Activated T-cell treated with anti-CD3 and anti-CD28 coated beads, Interleukin-2, amount 50 U/mL, for 72 hours (primary cell): ENCODE results near the gene KLHL29. TPM values are rescaled to one million over a fixed set of nuclear protein-coding genes. Genes with fewer than 3 reads are reported as not detected.
"Not testable (repeated sequence)": the region's sequence is repeated elsewhere in the genome, so short reads cannot be mapped to it uniquely, and the experiment has no call there.

Experiments
- ATAC-seq, 2 donors: fragments of 150-1000 bp; cut with Tn5 transposase; replicated peaks in 1 of 2; 2 replicates each; pipeline ENCODE4 v1.10.0; 2021; ENCODE audit warnings: moderate library complexity in 2 of 2, mild to moderate bottlenecking in 1 of 2
- DNase-seq, 2 donors: peaks; one replicate each; pipeline ENCODE4 v3.0.0; 2021 to 2022; ENCODE audit warnings: mixed read lengths in 1 of 2
- H3K27ac Mint-ChIP-seq: one replicate; pipeline ENCODE4 v1.8.0; 2022; ENCODE audit warnings: mild to moderate bottlenecking, moderate library complexity, mixed read lengths
- H3K27me3 Mint-ChIP-seq: one replicate; pipeline ENCODE4 v1.8.0; 2022; ENCODE audit warnings: low read depth, mixed read lengths
- H3K36me3 Mint-ChIP-seq, 2 donors: one replicate each; pipeline ENCODE4 v1.8.0; 2022; ENCODE audit warnings: mixed read lengths in 2 of 2, mild to moderate bottlenecking in 1 of 2; ENCODE audit not compliant: insufficient read depth in 2 of 2
- H3K4me1 Mint-ChIP-seq: one replicate; pipeline ENCODE4 v1.8.0; 2022; ENCODE audit warnings: low read depth, mixed read lengths
- H3K4me3 Mint-ChIP-seq, 2 donors: one replicate each; pipeline ENCODE4 v1.8.0; 2022; ENCODE audit warnings: mild to moderate bottlenecking in 2 of 2, mixed read lengths in 2 of 2, moderate library complexity in 2 of 2
- H3K9me3 Mint-ChIP-seq, 2 donors: one replicate each; pipeline ENCODE4 v1.8.0; 2022; ENCODE audit warnings: mixed read lengths in 2 of 2
- total RNA-seq, 2 donors: library from RNA; stranded (reverse); gene quantifications; one replicate each; pipeline ENCODE4 v1.2.3, GENCODE V29; 2022

Gene KLHL29
- total RNA-seq, 2 donors from 2014 or later, result 2.5 to 4.0 TPM

DNA sequence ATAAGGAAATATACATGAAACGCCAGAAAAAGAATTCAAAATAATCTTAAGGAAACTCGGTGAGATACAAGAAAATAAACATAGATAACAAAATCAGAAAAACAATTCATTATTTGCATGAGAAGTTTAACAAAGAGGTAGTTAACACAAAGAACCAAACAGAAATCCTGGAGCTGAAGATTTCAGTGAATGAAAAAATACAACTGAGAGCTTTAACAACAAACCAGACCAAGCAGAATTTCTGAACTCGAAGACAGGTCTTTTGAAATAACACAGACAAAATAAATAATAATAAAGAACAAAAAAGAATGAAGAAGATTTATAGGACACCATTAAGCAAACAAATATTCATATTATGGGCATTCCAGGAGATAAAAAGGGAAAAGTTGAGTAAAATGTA lies 337.3 kb downstream of the KLHL29 start:
- no peak for ATAC-seq
- Mint-ChIP-seq H3K9me3 (peaks cover 8 to 16% of the 10 kb centered on the region in 2 donors), H3K27me3 (no peaks in the 10 kb centered on the region), H3K36me3 (peaks cover 20 to 31% of the 10 kb centered on the region in 2 donors), H3K27ac (peak overlapping the region; percentile 38), H3K4me3 (no peak overlapping the region), H3K4me1 (no peaks in the 10 kb centered on the region)
- no peak for DNase-seq

DNA sequence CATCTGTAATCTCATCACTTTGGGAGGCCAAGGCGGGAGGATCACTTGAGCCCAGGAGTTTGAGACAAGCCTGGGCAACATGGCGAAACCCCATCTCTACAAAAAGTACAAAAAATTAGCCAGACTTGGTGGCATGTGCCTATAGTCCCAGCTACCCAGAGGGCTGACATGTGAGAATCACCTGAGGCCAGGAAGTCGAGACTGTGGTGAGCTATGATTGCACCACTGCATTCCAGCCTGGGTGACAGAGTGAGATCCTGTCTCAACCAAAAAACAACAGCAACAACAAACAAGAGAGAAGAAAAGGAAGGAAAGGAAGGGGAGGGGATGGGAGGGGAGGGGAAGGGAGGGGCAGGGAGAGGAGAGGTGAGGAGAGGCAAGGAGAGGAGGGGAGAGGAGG lies 338.1 kb downstream of the KLHL29 start:
- not testable (repeated sequence) for ATAC-seq, H3K4me1 Mint-ChIP-seq, H3K27me3 Mint-ChIP-seq, H3K27ac Mint-ChIP-seq, H3K4me3 Mint-ChIP-seq, DNase-seq
- Mint-ChIP-seq H3K9me3 (peaks cover 8 to 16% of the 10 kb centered on the region in 2 donors), H3K36me3 (peaks cover 20 to 31% of the 10 kb centered on the region in 2 donors)

- no peak overlapping the region for H3K27ac Mint-ChIP-seq
- H3K4me1 Mint-ChIP-seq, result no peaks in the 10 kb centered on the region
- DNase-seq (no peak), ATAC-seq (no peak)
- peaks cover 2 to 5% of the 10 kb centered on the region in 2 donors for H3K9me3 Mint-ChIP-seq
- H3K27me3 Mint-ChIP-seq, result no peaks in the 10 kb centered on the region
- peaks cover 7 to 15% of the 10 kb centered on the region in 2 donors for H3K36me3 Mint-ChIP-seq
- H3K4me3 Mint-ChIP-seq, result no peak overlapping the region
Observed at GRCh38 chr2:23734416-23734815, 349.4 kb downstream of the KLHL29 start.

GRCh38 chr2:23736783-23737182 lies 351.8 kb downstream of the KLHL29 start:
- H3K36me3 Mint-ChIP-seq, result peaks cover 6 to 15% of the 10 kb centered on the region in 2 donors
- not testable (repeated sequence) for H3K4me3 Mint-ChIP-seq, ATAC-seq, H3K27me3 Mint-ChIP-seq, H3K9me3 Mint-ChIP-seq, H3K27ac Mint-ChIP-seq, H3K4me1 Mint-ChIP-seq, DNase-seq

GRCh38 chr2:23745068-23745725 lies 360.2 kb downstream of the KLHL29 start:
- DNase-seq (no peak), ATAC-seq (no peak)
- no peak overlapping the region for H3K27ac Mint-ChIP-seq
- H3K36me3 Mint-ChIP-seq, result peaks cover 3 to 6% of the 10 kb centered on the region in 2 donors
- H3K9me3 Mint-ChIP-seq, result peaks cover 1% of the 10 kb centered on the region in 2 donors
- H3K27me3 Mint-ChIP-seq, result no peaks in the 10 kb centered on the region
- H3K4me3 Mint-ChIP-seq, result no peak overlapping the region
- no peaks in the 10 kb centered on the region for H3K4me1 Mint-ChIP-seq

DNA sequence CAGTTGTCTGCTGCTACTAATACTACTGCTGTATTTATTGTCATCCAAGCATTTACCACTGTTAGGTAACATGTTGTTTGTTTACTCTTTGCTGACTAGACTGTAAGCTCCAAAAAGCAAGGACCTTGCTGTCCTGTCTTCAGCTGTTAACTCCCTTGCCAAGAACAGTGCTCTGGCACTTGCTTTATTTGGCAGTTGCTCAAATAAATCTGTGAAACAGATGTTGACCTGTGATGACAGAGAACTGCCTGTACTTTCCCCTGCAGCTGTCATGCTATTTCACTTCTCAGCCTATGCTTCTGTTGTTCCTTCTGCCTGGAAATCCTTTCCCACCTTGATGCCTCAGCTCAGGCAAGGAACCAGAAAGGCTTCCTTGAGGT lies 360.7 kb downstream of the KLHL29 start:
- H3K27ac Mint-ChIP-seq, result no peak overlapping the region

GRCh38 chr2:23746141-23746863 lies 361.3 kb downstream of the KLHL29 start:
- Mint-ChIP-seq H3K27ac (no peak overlapping the region), H3K9me3 (peaks cover 1% of the 10 kb centered on the region in 2 donors), H3K27me3 (no peaks in the 10 kb centered on the region), H3K4me1 (no peaks in the 10 kb centered on the region), H3K4me3 (no peak overlapping the region), H3K36me3 (peaks cover 3 to 4% of the 10 kb centered on the region in 2 donors)
- no peak for DNase-seq
- ATAC-seq, result no peak

More for the DNA sequence above, 360.7 kb downstream of the KLHL29 start:
- Mint-ChIP-seq H3K36me3 (peaks cover 3 to 5% of the 10 kb centered on the region in 2 donors), H3K27me3 (no peaks in the 10 kb centered on the region), H3K4me1 (no peaks in the 10 kb centered on the region), H3K9me3 (peaks cover 1% of the 10 kb centered on the region in 2 donors), H3K4me3 (no peak overlapping the region)
- DNase-seq, result no peak
- no peak for ATAC-seq

GRCh38 chr2:23751747-23752265 lies 366.8 kb downstream of the KLHL29 start:
- Mint-ChIP-seq H3K27me3 (no peaks in the 10 kb centered on the region), H3K36me3 (peaks cover 0 to 10% of the 10 kb centered on the region in 2 donors), H3K4me1 (no peaks in the 10 kb centered on the region), H3K4me3 (no peak overlapping the region), H3K9me3 (no peaks in the 10 kb centered on the region), H3K27ac (no peak overlapping the region)
- no peak for DNase-seq
- no peak for ATAC-seq

DNA sequence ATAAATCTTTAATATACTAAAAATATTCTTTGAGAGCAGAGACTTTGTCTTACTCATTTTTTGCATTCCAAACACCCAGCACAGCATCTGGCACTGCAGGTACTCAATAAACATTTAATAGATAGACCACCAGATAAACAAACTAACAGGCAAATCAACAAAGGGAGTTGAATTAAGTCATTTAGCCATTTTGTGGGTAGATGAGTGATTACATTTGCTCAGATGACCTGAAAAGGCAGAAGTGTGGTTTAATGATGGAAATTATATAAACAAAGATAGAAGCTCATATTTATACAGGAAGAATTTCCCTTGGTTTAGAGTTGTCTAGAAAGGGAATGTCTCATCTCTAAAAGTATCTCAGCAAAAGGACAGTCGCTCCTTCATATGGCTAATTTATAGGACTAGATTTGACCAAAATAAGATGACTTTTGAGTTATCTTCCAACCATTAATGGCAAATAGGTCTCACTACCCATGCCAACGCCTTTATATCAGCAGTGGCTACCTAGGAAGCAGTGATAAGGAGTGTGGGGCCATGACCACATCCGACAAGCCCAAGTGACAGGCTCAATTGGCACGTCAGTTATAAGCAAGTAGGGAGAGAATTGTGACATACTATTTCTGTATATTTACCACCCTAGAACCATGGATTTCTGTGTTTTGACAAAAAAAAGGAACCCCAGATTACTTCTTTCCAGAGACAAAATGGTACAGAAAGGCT lies 368.5 kb downstream of the KLHL29 start:
- no peak overlapping the region for H3K27ac Mint-ChIP-seq

DNA sequence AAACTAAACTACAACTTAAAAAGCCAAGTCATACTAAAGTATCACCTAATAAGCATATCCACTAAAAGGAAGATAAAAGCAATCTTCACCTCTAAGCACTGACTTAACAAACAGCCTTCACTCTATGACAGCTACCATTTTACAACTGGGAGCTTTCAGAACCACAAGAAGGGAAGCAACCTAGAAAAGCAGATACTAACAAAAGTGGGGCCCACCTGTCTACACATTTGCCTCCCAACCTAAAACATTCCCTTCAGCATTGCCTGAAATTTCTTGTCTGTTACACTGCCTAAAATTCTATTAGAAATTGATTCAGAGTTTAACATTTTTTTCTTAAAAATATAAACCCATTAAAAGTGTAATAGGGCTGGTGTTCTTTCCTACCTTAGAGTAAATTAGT lies 370.0 kb downstream of the KLHL29 start:
- Mint-ChIP-seq H3K4me3 (no peak overlapping the region), H3K27ac (no peak overlapping the region), H3K4me1 (peaks cover 5% of the 10 kb centered on the region), H3K36me3 (peaks cover 2 to 22% of the 10 kb centered on the region in 2 donors), H3K9me3 (no peaks in the 10 kb centered on the region), H3K27me3 (no peaks in the 10 kb centered on the region)
- DNase-seq (no peak), ATAC-seq (no peak)

More for the DNA sequence above, 368.5 kb downstream of the KLHL29 start:
- Mint-ChIP-seq H3K36me3 (peaks cover 2 to 22% of the 10 kb centered on the region in 2 donors), H3K27me3 (no peaks in the 10 kb centered on the region), H3K4me1 (peaks cover 5% of the 10 kb centered on the region), H3K9me3 (no peaks in the 10 kb centered on the region), H3K4me3 (no peak overlapping the region)
- ATAC-seq (no peak), DNase-seq (no peak)

GRCh38 chr2:23756593-23757292 lies 371.8 kb downstream of the KLHL29 start:
- Mint-ChIP-seq H3K27ac (peak overlapping the region; percentile 16), H3K9me3 (no peaks in the 10 kb centered on the region), H3K36me3 (peaks cover 3 to 24% of the 10 kb centered on the region in 2 donors), H3K4me1 (peaks cover 5% of the 10 kb centered on the region), H3K27me3 (no peaks in the 10 kb centered on the region), H3K4me3 (no peak overlapping the region)
- no peak for ATAC-seq
- DNase-seq, result no peak

- ATAC-seq, result no peak
- Mint-ChIP-seq H3K27ac (peak overlapping the region; percentile 64), H3K4me3 (no peak overlapping the region), H3K27me3 (no peaks in the 10 kb centered on the region), H3K36me3 (peaks cover 3 to 24% of the 10 kb centered on the region in 2 donors), H3K4me1 (peaks cover 5% of the 10 kb centered on the region), H3K9me3 (no peaks in the 10 kb centered on the region)
- DNase-seq, result no peak
Observed at GRCh38 chr2:23757686-23758433, 372.9 kb downstream of the KLHL29 start.
